ENCODE results near the gene FOXD1. TPM values are rescaled to one million over a fixed set of nuclear protein-coding genes. Genes with fewer than 3 reads are reported as not detected.
"Not testable (repeated sequence)": the region's sequence is repeated elsewhere in the genome, so short reads cannot be mapped to it uniquely, and the experiment has no call there.

The FOXD1 gene
- total RNA-seq, 2 experiments from 2014 or later, result 0.13 TPM; not detected in 1

DNA sequence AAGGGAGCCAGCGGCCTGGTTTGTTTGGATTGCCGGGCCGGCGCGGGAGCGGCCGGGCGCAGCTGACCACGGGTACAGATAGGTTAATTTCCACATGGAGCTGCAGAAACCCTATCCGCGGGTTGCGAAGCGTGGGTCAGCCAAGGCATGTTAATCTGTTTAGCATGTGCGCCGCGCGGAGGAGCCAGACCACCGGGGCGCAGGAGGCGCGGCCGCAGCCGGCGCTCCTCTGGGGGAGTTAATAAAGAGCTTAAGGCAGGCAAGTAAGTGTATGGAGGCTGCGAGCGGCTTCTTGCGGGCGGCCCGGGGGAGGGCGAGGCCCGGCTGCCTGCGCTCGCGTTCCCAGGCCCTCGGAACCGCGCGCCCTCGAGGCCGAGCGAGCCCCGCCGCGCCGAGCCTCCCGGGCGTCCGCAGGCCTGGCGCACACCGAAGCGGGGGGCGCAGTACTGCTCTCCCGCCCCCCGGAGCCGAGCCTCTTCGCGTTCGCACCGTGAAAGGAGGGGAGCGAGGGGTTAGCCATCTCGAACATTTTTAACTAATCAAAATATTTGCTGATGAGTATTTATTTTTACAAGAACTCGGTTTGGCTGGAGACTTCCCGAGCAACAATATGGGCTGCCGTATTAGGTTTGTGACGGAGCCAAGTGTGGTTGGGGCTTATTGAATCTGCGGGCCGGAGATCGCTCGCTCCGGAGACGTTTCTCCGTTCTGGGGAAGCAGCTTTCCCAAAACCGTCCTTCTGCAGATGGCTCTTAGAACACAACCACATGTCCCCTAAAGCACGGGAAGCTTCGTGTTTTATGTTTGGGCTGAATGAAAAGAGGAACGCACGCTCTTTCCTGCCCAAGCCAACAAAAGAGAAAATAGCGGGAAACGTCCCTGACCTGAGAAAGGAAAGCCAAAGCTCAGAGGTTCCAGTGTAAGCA lies 28.8 kb downstream of the FOXD1 start:
- ChIA-PET CTCF (interaction anchor here (1.2 to 3.0 kb wide), 2 partner anchors 31 to 34 kb away, joined by 3 to 12 read pairs; no protein-coding TSS in a partner anchor), POLR2A (no interaction called here)
- ATAC-seq (no peak), DNase-seq (no peak)
- peaks cover 2% of the 10 kb centered on the region for H3K36me3 Mint-ChIP-seq (ENCODE audit: low read depth)
- no peak overlapping the region for H3K4me3 Mint-ChIP-seq
- H3K4me1 Mint-ChIP-seq (ENCODE audit: low read depth), result peaks cover 3% of the 10 kb centered on the region
- H3K9me3 Mint-ChIP-seq (ENCODE audit: insufficient read depth), result no peaks in the 10 kb centered on the region
- H3K27ac Mint-ChIP-seq, result no peak overlapping the region
- H3K27me3 Mint-ChIP-seq (ENCODE audit: low read depth), result peaks cover 75% of the 10 kb centered on the region

DNA sequence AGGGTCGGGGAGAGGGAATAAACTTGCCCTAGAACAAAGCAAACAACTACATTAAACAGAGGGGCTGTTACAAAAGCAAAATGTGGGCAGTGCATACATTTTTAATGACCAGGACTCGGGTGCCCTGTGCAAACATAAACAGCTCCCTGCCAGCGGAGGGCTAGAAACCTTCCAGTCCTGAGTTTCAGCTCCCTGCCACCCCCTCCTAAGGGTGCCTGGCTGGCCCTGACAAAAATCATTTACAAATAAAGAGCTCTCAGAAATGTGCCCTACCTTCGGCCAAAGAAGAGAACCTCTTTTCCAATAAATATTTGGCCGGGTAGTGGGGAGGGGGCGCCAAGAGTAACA lies 29.5 kb downstream of the FOXD1 start:
- Mint-ChIP-seq H3K27ac (no peak overlapping the region), H3K36me3 (ENCODE audit: low read depth) (peaks cover 2% of the 10 kb centered on the region), H3K27me3 (ENCODE audit: low read depth) (peaks cover 76% of the 10 kb centered on the region), H3K4me1 (ENCODE audit: low read depth) (peaks cover 3% of the 10 kb centered on the region), H3K4me3 (no peak overlapping the region), H3K9me3 (ENCODE audit: insufficient read depth) (no peaks in the 10 kb centered on the region)
- DNase-seq (no peak), ATAC-seq (no peak)
- POLR2A ChIA-PET, result no interaction called here
- CTCF ChIA-PET, result interaction anchor here (3.0 kb wide), 1 partner anchor 35 kb away, joined by 12 read pairs; no protein-coding TSS in a partner anchor

DNA sequence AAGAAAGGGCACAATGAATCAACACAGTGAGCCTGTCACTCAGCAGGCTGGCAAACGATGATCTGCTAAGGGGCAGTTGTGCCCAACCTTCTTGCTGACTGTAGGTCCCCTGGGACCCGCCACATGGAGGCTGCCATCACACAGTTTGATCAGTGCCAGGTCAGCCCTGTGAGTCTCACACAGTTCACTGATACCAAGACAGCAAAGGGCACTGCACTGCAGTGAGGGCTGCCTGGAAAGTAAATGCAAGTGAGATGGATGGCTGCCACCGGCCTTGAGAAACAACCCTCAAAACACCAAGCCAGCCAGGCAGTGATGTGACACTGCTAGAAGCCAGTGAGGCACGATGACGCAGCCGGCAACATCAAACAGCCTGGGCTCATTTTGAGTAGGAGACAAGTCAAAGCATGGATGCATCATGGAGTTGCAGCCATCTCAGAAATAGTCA lies 30.3 kb downstream of the FOXD1 start:
- Mint-ChIP-seq H3K27ac (no peak overlapping the region), H3K4me3 (no peak overlapping the region), H3K9me3 (ENCODE audit: insufficient read depth) (no peaks in the 10 kb centered on the region), H3K27me3 (ENCODE audit: low read depth) (peaks cover 80% of the 10 kb centered on the region), H3K36me3 (ENCODE audit: low read depth) (peaks cover 2% of the 10 kb centered on the region), H3K4me1 (ENCODE audit: low read depth) (peaks cover 3% of the 10 kb centered on the region)
- no peak for ATAC-seq
- DNase-seq, result no peak
- ChIA-PET POLR2A (no interaction called here), CTCF (interaction anchor here (1.9 kb wide), 1 partner anchor 33 kb away, joined by 5 read pairs; no protein-coding TSS in a partner anchor)

DNA sequence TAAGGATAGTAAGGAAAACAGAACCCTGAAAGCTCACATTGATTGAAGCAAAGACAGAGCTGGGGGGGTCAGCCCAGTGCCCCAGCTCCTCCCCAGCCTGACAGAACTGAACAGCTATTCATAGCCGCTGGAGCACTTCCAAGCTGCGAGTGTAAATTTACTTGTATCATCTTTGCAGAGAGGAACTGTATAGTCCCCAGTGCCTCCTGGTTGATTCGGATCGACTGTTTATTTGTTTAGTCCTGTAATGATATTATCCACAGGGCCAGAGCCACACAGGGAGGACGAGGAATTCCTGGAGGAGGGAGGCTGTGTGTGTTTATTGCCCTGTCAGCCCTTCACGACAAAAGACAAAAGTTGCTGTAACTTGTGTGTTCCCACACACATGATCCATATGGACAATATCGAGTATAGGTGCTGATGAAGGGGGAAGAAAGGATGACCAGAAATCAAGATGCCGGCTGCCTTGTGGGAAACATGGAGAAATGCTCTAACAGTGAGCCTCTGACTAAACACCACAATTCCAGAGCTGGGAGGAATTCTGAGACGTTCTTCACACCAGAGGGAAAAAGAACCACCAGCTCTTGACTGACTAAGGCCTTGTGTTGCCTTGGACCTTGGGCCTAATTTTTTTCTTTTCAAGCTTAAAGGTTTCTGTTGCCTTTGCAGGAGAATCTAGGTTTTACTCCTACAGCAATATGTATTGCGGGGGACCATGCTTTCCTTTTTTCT lies 31.1 kb downstream of the FOXD1 start:
- DNase-seq (no peak), ATAC-seq (no peak)
- POLR2A ChIA-PET, result interaction anchor here (0.6 kb wide), 1 partner anchor 31 kb away, joined by 3 read pairs; the partner anchor contains the start of gene FOXD1
- CTCF ChIA-PET, result interaction anchor here (1.9 kb wide), 1 partner anchor 34 kb away, joined by 5 read pairs; no protein-coding TSS in a partner anchor
- H3K4me3 Mint-ChIP-seq, result no peak overlapping the region
- H3K27ac Mint-ChIP-seq, result no peak overlapping the region
- H3K27me3 Mint-ChIP-seq (ENCODE audit: low read depth), result peaks cover 80% of the 10 kb centered on the region
- H3K4me1 Mint-ChIP-seq (ENCODE audit: low read depth), result peaks cover 3% of the 10 kb centered on the region
- no peaks in the 10 kb centered on the region for H3K9me3 Mint-ChIP-seq (ENCODE audit: insufficient read depth)
- H3K36me3 Mint-ChIP-seq (ENCODE audit: low read depth), result peaks cover 2% of the 10 kb centered on the region

DNA sequence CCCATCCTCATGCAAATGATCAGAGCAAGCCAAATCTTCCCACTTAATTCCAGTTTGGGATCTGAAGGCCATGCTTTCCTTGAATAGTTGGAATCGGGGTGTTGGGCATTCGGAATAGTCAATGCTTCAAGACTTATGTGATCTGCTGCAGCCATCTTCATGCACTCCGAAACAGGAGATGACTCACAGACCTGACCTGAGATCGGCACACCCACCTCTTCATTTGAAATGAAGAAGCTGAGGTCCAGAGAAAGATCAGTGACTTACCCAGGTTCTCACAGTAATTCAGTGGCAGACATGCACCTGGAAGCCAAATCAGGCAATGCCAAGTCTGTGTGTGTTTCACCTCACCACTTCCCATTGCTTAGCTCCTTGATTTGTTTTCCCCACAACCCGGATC lies 33.0 kb downstream of the FOXD1 start:
- H3K4me1 Mint-ChIP-seq (ENCODE audit: low read depth), result peaks cover 3% of the 10 kb centered on the region
- DNase-seq (no peak), ATAC-seq (no peak)
- POLR2A ChIA-PET, result interaction anchor here (1.2 kb wide), 1 partner anchor 37 kb away, joined by 3 read pairs; no protein-coding TSS in a partner anchor
- no peak overlapping the region for H3K4me3 Mint-ChIP-seq
- H3K27me3 Mint-ChIP-seq (ENCODE audit: low read depth), result peaks cover 67% of the 10 kb centered on the region
- no peaks in the 10 kb centered on the region for H3K9me3 Mint-ChIP-seq (ENCODE audit: insufficient read depth)
- CTCF ChIA-PET, result no interaction called here
- peaks cover 2% of the 10 kb centered on the region for H3K36me3 Mint-ChIP-seq (ENCODE audit: low read depth)
- no peak overlapping the region for H3K27ac Mint-ChIP-seq

DNA sequence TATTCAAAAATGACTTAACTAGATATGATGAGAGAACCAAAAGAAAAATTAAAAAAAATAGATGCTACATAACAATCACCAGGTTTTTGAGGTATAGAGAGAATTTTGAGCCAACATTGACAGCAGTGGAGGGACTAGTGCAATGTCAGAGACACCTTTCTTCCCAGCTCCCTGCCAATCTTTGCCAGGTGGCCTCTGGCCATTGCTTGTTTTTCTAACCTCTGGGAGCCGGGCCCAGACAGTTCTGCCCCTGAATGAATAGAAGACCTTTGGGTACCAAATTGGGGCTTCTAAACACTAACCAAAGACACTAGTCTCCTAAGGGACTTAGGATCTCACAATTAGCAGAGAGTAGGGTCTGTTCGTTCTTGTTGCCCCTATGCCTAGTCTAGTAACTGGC lies 33.4 kb downstream of the FOXD1 start:
- DNase-seq, result no peak
- Mint-ChIP-seq H3K4me1 (ENCODE audit: low read depth) (peaks cover 3% of the 10 kb centered on the region), H3K36me3 (ENCODE audit: low read depth) (peaks cover 2% of the 10 kb centered on the region), H3K9me3 (ENCODE audit: insufficient read depth) (no peaks in the 10 kb centered on the region), H3K27me3 (ENCODE audit: low read depth) (peaks cover 63% of the 10 kb centered on the region), H3K4me3 (no peak overlapping the region), H3K27ac (no peak overlapping the region)
- CTCF ChIA-PET, result no interaction called here
- POLR2A ChIA-PET, result interaction anchor here (1.2 kb wide), 1 partner anchor 38 kb away, joined by 3 read pairs; no protein-coding TSS in a partner anchor
- no peak for ATAC-seq

DNA sequence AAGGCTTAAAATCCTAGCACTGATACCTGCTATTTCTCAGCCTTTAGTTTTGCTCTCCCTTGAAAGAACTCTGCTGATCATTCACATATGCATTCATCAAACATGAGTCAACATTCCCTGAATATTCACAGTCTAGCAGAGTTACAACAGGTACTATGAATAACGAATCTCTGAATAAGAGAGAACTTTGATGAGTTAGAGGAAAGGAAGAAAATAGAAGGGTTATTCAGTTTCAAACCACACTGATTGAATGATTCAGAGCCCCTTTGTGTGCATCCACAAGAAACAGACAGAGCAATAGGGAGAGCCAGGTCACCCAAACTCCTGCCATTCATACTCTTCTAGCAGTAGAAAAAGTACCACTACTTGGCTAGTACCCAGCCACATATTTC lies 36.0 kb downstream of the FOXD1 start:
- no peak for DNase-seq
- H3K27ac Mint-ChIP-seq, result no peak overlapping the region
- CTCF ChIA-PET, result no interaction called here
- H3K4me1 Mint-ChIP-seq (ENCODE audit: low read depth), result no peaks in the 10 kb centered on the region
- H3K9me3 Mint-ChIP-seq (ENCODE audit: insufficient read depth), result no peaks in the 10 kb centered on the region
- no peaks in the 10 kb centered on the region for H3K36me3 Mint-ChIP-seq (ENCODE audit: low read depth)
- H3K4me3 Mint-ChIP-seq, result no peak overlapping the region
- POLR2A ChIA-PET, result no interaction called here
- ATAC-seq, result no peak
- H3K27me3 Mint-ChIP-seq (ENCODE audit: low read depth), result peaks cover 50% of the 10 kb centered on the region

DNA sequence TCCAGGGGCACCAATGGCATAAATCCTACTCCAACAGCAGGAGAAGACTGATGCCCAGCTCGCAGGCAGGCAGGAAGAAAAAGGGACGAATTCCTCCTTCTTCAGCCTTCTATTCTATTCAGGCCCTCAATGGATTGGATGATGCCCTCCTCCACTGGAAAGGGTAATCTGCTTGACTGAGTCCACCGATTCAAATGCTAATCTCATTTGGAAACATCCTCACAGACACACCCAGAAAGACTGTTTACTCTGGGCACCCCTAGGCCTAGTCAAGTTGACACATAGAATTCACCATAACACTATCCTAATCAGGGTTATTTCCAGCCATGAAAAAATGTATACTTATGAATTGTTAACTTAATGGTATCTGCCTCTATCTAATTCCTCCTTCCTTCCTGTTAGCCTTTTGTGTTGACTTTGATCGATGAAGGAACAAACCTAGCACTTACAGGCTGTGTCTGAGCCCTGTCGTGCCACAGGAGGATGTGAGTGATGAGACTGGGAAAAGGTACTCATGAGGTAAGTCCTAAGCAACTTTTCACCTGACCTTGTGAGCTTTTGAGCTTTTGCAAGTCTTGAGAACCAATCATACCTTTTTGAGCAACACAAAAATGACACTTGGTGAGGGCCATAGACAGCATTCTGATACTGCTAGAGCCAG lies 36.5 kb downstream of the FOXD1 start:
- ATAC-seq (no peak), DNase-seq (no peak)
- H3K4me3 Mint-ChIP-seq, result no peak overlapping the region
- CTCF ChIA-PET, result no interaction called here
- H3K9me3 Mint-ChIP-seq (ENCODE audit: insufficient read depth), result no peaks in the 10 kb centered on the region
- H3K4me1 Mint-ChIP-seq (ENCODE audit: low read depth), result no peaks in the 10 kb centered on the region
- no peaks in the 10 kb centered on the region for H3K36me3 Mint-ChIP-seq (ENCODE audit: low read depth)
- no peak overlapping the region for H3K27ac Mint-ChIP-seq
- POLR2A ChIA-PET, result no interaction called here
- peaks cover 48% of the 10 kb centered on the region for H3K27me3 Mint-ChIP-seq (ENCODE audit: low read depth)

DNA sequence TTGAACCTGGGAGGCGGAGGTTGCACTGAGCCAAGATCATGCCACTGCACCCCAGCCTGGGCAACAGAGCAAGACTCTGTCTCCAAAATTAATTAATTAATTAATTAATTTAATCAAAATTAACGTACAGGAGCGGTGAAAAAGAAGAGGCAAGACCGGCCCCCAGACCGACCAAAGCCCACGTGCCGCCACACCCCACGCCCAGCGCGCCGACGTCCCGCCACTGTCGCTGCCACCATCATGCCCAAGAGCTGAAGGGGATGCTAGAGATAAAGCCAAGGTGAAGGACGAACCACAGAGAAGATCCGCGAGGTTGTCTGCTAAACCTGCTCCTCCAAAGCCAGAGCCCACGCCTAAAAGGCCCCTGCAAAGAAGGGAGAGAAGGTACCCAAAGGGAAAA lies 38.6 kb downstream of the FOXD1 start:
- DNase-seq; CTCF ChIA-PET; H3K4me3 Mint-ChIP-seq; POLR2A ChIA-PET; H3K9me3 Mint-ChIP-seq (ENCODE audit: insufficient read depth); ATAC-seq; H3K4me1 Mint-ChIP-seq (ENCODE audit: low read depth); H3K36me3 Mint-ChIP-seq (ENCODE audit: low read depth); H3K27ac Mint-ChIP-seq: not testable (repeated sequence)
- peaks cover 40% of the 10 kb centered on the region for H3K27me3 Mint-ChIP-seq (ENCODE audit: low read depth)

DNA sequence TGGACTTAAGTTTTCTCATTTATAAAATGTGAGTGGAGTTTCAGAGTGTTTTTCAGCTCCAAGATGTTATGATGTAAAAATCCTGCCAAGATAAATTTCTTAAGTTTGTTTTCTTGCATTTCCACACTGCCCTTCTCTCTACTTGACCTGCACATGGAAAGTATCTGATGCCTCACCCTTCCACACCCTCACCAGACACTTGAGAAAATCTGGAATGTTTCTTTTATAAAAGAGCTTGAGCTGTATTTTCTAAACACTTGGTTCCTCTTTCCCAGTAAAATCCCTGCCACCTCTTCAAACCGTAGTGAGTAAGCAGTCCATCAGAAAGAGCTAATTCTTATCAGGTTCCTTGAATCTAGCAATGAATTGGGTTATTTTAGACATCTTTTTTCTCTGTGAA lies 42.9 kb downstream of the FOXD1 start:
- CTCF ChIA-PET, result no interaction called here
- Mint-ChIP-seq H3K27ac (no peak overlapping the region), H3K4me1 (ENCODE audit: low read depth) (no peaks in the 10 kb centered on the region), H3K36me3 (ENCODE audit: low read depth) (no peaks in the 10 kb centered on the region), H3K4me3 (no peak overlapping the region), H3K27me3 (ENCODE audit: low read depth) (peaks cover 22% of the 10 kb centered on the region), H3K9me3 (ENCODE audit: insufficient read depth) (no peaks in the 10 kb centered on the region)
- POLR2A ChIA-PET, result no interaction called here
- no peak for DNase-seq
- no peak for ATAC-seq

DNA sequence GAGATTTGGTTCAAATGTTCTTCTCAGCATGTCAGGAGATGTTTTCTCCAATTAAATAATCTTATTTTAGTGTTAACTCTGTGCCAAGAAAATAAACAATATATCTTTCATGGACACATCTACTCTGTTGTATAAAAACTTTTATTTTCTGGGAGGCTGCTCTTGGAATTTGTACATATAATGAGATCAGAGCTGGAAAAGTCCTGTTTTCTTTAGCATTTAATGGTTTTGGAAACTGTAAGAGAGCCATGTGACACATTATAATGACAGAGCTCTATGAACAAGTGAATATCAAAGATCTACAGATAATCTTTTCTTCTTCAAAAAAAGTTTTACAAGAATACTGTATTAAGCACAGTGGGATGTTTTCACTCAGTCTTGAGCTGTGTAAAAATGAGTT lies 48.8 kb downstream of the FOXD1 start:
- no peaks in the 10 kb centered on the region for H3K4me1 Mint-ChIP-seq (ENCODE audit: low read depth)
- ChIA-PET POLR2A (interaction anchor here (0.7 kb wide), 1 partner anchor 161 kb away, joined by 3 read pairs; no protein-coding TSS in a partner anchor), CTCF (no interaction called here)
- ATAC-seq, result no peak
- H3K4me3 Mint-ChIP-seq, result no peak overlapping the region
- no peak overlapping the region for H3K27ac Mint-ChIP-seq
- no peak for DNase-seq
- peaks cover 26% of the 10 kb centered on the region for H3K27me3 Mint-ChIP-seq (ENCODE audit: low read depth)
- H3K9me3 Mint-ChIP-seq (ENCODE audit: insufficient read depth), result no peaks in the 10 kb centered on the region
- no peaks in the 10 kb centered on the region for H3K36me3 Mint-ChIP-seq (ENCODE audit: low read depth)

Data from activated CD8-positive, alpha-beta T cell treated with anti-CD3 and anti-CD28 coated beads, Interleukin-2, amount 10 ng/mL, durations not matched to agents 7 days and 5 days (primary cell).